ENCODE results near the gene ALG8.

- TF ChIP-seq CTCF (IDR thresholded peaks at IDR 0.05), result no peak
- TF ChIP-seq POLR2A (IDR thresholded peaks at IDR 0.05), result no peak
Observed at GRCh38 chr11:78147807-78148206, 8.4 kb upstream of the ALG8 start.

All from right lobe of liver (tissue), 4 donors.